GM21825 (cell line): ENCODE data around the gene SMARCAL1.
"Not testable (repeated sequence)": the region's sequence is repeated elsewhere in the genome, so short reads cannot be mapped to it uniquely, and the experiment has no call there.

ENCODE experiments used
- ATAC-seq: cut with Tn5 transposase; IDR thresholded peaks from one replicate; pipeline ENCODE4 v1.9.1; 2021; ENCODE audit warnings: mild to moderate bottlenecking, moderate library complexity; ENCODE audit not compliant: unreplicated experiment

Gene SMARCAL1

DNA sequence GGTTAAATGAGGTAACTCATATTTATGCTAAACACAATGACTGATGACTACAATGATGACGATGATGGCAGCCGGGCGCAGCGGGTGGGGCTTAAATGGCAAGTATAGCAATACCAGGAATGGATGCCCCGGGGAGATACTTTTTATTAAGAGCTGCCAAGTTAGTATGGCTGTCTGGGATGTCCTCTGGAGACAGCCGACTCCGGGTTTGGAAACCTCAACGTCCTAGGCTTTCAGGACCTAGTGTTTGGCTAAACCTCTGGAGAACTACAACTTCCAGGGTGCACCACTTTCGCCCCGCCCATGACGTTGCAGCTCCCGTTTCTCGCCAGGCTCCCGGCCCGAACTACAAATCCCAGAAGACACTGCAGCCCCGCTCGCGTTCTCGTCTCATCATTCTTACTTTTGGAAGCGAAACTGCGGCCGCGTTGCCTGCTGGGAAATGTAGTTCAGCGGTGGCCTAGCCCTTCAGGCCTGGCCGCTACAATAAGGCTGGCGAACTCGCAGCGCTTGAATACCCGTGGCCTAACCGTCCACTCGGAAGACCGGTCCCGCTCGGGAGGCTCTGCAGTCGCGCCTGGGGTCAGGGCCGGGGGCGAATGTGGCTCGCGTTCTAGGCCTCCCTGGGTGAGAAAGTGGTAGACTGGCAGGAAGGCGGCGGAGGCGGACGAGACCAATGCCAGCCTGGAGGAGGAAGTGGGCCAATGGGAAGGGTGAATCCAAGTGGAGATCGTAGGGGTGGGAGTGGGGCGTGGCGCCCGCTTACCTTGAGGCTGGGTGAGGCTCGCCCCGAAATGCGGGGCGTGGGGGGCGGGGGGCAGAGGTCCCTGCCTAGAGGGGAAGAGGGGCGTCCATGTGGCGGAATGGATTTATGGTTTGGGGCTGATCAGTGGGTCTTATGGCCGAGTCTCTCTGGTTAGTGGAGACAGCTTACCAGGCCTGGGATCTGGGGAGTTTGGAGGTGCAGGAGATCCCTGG, at the start of gene SMARCAL1:
SMARCAL1 (plus strand) TSS at position 463 of the 978 bp plus-strand sequence. CDS start 2,221 bp downstream, outside the sequence.
- peak; percentile 91 for ATAC-seq

- no peak for ATAC-seq
These were observed 49.6 kb upstream of the SMARCAL1 start for GRCh38 chr2:216362730-216363129.

- ATAC-seq, result no peak
These were observed 49.1 kb upstream of the SMARCAL1 start for GRCh38 chr2:216363221-216363620.

DNA sequence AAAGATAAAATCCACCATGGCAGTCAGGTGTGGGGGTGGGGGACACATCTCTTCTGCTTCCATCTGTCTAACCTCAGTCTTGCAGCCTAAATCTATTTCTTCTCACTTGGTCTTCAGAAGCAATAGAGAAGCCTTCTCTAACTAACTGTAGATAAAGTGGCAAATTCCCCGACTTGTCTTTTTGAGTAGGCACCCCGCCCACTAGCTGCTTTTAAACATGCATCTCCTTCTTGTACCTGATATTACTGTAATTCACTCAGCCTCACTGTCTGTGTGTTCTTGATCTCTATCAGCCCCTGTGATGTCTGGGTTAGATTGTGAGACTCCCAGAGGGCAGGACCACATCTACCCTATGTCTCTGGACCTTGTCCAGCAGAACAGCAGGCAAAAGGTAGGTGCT, 46.8 kb upstream of the SMARCAL1 start:
- no peak for ATAC-seq

DNA sequence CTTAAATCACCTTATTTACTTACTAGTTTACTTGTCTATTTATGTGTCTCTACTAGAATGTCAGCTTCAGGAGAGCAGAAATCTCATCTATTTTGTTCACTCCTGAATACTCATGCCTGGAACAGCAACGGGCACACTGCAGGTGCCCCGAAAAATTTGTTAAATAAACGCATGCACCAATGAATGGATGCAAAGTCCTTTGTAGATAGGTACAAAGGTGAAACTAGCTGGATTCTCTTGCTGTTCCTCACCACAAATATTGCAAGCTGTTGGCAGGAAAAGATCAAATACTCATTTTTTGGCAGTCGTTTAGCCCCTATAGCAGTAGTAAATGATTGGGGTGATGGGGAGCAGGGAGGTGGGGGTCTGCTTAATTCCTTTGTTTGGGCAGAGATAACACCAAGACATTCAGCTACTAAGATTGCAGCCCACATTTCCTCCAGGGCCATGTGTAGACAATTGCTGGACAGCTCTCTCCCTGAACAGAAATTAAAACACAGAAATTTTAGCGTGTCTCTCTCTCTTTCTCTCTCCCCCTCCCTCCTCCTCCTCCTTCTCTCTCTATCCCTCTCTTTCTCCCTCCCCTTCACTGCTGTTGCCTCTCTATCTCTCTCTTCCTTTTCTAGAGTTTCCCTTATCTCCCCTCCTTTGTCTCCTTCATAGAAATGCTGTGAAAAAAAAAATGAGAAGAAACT, 45.4 kb upstream of the SMARCAL1 start:
- ATAC-seq, result no peak

DNA sequence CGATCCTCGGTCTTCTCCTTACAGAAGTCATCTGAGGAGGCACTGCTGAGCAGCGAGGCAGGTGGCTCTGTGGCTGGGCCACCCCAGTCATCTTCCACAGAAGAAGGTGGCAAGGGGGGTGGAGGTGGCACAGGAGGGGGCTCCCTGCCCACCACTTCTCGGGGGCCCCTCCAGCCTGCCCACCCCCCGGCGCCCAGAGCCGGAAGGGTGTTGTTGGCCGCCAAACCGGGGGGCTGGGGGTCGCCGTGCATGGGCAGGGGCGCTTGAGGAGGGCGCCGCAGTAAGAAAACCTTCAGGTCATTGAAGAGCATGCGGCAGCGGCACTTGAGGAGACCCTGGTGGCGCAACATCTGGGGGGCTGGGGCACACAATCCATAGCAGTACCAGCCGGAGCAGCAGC, 42.5 kb upstream of the SMARCAL1 start:
- ATAC-seq, result no peak

- no peak for ATAC-seq
These were observed 41.1 kb upstream of the SMARCAL1 start for GRCh38 chr2:216370961-216371712.

DNA sequence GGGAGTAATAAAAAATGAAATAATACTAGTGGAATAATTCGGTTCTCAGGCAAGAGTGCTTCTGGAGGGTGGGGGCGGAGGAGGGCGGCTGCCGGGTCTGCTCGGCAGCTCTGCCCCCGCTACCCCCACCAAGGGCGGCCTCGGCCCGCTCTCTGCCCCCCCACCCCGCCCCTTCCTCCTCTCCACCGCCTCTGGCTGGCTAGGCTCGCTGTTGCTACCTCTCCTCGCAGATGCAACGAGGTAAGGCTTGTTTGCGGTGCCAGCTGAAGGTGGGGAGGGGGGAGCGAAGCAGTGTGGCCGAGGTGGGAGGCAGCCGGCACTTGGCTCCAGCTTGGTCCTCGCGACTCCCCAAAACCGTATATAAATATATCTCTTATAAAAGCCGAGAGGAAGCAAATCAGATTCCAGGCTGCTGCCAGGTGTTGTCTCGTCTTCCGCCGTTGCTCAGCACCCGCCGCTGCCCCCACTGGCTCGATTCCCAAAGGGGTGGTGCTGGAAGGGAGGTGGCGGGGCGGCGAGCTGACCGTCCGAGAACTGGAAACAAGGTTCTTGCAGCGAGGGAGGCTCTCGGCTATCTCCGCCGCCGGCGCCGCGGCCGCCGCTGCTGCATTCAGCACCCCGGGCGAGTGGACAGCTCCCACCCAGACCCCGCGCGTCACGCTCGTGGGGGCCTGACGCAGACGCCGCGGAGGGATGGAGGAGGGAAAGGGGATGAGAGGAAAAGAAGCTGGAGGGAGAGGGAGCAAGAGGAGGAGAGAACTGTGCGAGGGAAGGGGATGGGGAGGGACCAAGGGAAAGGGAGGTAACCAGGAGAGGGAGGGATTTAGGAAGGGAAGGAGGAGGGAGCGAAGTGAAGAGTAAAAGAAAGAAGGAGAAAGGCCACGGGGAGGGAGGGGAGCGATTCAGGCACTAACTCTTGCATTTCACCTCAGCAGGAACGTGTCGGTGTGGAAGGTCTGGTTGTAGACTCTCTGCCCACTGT, 40.3 kb upstream of the SMARCAL1 start, which contains the start of gene MARCHF4:
MARCHF4 (minus strand) TSS at position 763 of the 982 bp plus-strand sequence. CDS start 2,223 bp downstream, outside the sequence.
- ATAC-seq, result no peak

DNA sequence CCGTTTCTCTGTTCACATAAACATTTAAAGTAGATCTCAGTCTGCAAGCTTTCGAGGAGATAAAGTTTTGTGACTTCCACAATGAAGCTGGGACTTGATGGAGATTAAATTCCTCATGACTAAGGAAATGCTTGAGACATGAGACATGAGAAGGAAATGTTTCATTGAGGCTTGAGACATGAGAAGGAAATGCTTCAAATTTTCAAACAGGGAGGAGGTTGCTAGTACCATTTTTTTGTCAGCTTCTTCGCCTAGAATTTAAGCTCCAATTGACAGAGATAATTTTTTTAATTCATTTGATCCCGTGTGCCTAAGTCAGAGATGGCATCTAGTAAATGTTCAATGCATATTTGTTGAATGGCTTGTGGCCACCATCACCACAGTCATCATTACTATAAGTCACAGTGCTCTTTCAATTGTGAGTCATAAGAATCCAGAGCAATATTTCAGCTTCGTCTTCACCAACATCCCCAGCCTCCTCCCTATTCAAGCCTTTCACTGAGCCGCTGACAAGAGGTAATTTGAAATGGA, 39.5 kb upstream of the SMARCAL1 start:
- no peak for ATAC-seq

DNA sequence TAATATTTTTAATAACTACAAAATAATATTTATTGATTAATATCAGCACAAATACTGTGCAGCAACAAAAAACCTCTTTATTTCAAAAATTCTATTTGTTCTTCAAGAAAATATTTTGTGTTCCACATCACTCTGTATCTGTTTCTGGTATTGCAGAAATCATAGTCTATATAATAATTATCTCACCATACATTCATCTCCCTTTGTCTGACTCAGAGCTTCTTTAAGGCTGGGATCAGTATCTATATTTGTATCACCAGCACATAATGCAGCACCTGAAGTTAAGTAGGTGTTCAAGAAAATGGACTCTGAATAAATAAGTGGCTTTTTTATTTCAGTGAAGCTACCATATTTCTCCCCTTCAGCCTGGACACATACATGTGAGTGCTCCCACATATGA, 38.4 kb upstream of the SMARCAL1 start:
- ATAC-seq, result no peak

GRCh38 chr2:216375286-216375685, 37.0 kb upstream of the SMARCAL1 start:
- no peak for ATAC-seq

- ATAC-seq, result no peak
These were observed 32.3 kb upstream of the SMARCAL1 start for GRCh38 chr2:216379977-216380376.

DNA sequence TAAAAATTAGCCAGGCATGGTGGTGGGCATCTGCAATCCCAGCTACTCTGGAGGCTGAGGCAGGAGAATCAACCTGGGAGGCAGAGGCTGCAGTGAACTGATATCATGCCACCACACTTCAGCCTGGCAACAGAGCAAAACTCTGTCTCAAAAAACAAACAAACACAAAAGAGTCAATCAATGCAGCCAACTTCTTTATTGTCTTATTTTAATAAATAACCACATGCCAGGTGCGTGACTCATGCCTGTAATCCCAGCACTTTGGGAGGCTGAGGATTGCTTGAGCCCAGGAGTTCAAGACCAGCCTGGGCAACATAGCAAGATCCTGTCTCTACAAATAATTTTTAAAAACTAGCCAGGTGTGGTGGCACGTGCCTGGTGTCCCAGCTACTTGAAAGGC, 27.9 kb upstream of the SMARCAL1 start:
- not testable (repeated sequence) for ATAC-seq

DNA sequence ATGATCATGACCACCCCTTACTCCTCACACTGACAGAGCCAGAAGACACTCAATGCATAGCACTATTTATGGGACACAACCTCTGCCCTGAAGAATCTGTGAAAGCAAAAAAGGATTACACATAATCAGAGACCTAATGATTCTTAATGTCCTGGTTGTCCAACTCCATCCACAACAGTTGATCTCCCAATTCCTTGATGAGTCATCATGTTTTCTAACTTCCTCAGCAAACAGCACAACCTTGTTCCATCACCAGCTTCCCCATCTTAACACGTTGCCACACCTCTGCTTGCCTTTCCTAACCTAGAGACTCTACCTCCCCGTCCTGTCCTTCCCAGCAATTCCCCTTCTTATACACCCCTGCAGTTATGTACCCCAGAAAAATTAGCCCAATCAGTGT, 26.8 kb upstream of the SMARCAL1 start:
- no peak for ATAC-seq

DNA sequence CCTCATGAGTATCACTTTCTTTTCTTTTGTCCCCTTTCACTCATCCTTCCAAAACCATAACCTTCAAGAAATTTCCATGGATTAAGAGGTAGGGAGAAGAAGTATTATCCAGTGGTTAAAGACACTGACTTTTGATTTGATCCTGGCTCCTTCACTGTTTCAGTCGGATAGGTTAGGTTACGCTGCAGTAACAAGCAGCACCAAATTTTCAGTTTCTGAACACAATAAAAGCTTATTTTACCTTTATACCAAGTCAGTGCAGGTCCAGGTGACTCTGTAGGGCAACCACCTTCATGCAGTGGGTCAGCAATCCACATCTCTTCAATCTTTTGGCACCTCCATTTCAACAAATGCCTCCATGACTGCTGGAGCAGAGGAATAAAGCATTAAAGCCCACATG, 25.0 kb upstream of the SMARCAL1 start:
- ATAC-seq, result no peak

DNA sequence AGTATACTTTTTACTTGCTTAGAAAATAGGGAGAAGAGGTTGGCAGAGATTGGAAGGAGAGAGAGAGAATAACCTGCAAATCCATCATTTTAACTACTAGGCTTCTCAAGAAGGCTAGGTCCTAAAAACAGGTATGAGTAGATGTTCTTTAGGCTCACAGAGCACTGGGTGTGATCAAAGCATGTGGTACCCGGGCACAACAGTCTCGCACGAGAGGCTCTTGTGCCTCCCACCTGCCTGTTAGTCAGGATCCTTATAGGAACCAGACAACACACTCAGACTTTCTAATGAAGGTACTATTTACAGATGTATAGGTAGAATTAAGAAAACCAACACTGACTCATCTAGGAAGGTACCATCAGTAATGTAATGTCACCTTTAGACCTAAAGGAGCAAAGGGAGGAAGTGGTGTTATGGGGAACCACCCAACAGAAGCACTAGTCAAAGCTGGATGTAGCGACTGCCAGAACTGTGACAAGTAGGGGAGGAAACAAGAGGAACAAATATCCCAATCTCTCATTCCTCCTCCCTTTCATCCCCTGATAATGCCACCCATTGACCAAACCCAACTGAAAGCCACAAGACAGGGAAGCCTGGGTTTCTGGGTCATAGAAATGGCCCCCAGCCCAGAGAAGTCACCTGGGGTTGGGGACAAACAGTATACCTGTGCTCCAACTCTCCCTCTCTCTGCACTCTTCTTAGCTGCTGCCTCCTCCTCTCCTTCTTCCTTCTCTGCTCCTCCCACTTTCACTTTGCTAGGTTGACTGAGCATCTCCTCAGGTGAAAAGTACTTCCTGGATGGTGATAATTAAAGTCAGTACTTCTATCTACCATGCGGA, 24.0 kb upstream of the SMARCAL1 start:
- peak; percentile 55 for ATAC-seq

DNA sequence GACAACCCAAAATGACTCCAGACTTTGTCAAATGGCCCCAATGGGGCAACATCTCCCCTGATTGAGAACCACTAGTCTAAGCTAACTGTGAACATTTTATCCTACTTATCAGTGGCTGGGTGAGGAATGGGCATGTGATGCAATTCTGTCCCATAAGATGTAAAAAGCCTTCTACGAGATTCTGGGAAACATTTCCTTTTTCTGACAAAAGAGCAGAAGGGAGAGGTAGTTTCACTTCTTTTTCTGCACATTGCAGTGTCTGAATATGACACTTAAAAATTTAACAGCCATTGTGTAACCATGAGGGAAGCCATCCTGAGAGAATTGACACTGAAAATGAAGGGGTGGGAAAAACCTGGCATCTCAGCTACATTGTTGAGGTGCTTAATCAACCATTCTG, 22.7 kb upstream of the SMARCAL1 start:
- ATAC-seq, result no peak

DNA sequence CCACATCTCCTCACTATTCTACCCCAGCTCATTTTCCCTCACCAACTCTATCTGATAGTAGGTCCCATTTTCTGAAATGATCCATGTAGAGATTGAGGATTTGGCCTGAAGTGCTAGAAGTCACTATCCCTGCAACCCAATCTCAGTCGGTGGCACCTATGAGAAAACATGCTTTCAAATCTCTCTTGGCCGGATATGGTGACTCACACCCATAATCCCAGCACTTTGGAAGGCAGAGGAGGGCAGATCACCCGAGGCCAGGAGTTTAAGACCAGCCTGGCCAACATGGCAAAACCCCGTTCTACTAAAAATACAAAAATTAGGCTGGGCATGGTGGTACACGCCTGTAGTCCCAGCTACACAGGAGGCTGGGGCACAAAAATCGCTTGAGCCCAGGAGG, 20.9 kb upstream of the SMARCAL1 start:
- ATAC-seq, result no peak
